ENCODE measurements around the gene SYF2.
A peak's percentile ranks its signal among the peaks of the same experiment; 100 is the strongest.
"Not testable (repeated sequence)": the region's sequence is repeated elsewhere in the genome, so short reads cannot be mapped to it uniquely, and the experiment has no call there.

Gene SYF2

GRCh38 chr1:25232027-25232865 is at the start of gene SYF2:
SYF2 (minus strand) TSS chr1:25232502; CDS start chr1:25232467, 35 bp downstream.
- ATAC-seq (ENCODE audit: low read depth) (peak; percentile 88), DNase-seq (ENCODE audit: low spot score in 2 of 2) (peak; percentile 79)
- Mint-ChIP-seq H3K27me3 (no peaks in the 10 kb centered on the region), H3K27ac (no peak within 1 kb of the TSS), H3K9me3 (no peaks in the 10 kb centered on the region), H3K4me3 (no peak within 1 kb of the TSS), H3K4me1 (peaks cover 21% of the 10 kb centered on the region), H3K36me3 (peaks cover 14% of the 10 kb centered on the region)

- not testable (repeated sequence) for H3K27ac Mint-ChIP-seq; H3K4me3 Mint-ChIP-seq; DNase-seq (ENCODE audit: low spot score in 2 of 2); H3K9me3 Mint-ChIP-seq; H3K27me3 Mint-ChIP-seq; H3K36me3 Mint-ChIP-seq; ATAC-seq (ENCODE audit: low read depth); H3K4me1 Mint-ChIP-seq
These were observed 47.4 kb upstream of the SYF2 start for GRCh38 chr1:25279693-25280111.

DNA sequence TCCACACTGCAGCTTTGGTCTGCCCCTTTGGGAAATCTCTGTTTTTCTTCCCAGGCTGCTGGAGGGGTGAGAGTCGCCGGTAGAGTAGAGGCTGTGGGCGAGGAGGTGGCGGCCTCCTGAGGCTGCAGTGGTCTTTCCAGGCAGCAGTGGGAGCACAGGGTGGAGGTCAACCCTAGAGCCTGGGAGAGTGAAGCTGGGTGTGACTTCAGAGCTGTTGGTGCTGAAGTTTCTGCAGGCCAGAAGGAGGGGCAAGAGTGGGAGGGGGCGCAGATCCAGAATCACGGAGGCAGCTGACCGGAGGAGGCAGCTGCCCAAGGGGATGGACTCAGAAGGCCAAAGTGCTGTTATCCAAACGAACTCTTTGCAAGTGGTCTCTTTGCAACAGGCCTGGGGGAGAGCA is 46.5 kb upstream of the SYF2 start:
- ATAC-seq (ENCODE audit: low read depth); H3K4me1 Mint-ChIP-seq; H3K9me3 Mint-ChIP-seq; H3K27ac Mint-ChIP-seq; H3K4me3 Mint-ChIP-seq; H3K27me3 Mint-ChIP-seq; H3K36me3 Mint-ChIP-seq; DNase-seq (ENCODE audit: low spot score in 2 of 2): not testable (repeated sequence)

- ATAC-seq (ENCODE audit: low read depth); H3K9me3 Mint-ChIP-seq; H3K4me3 Mint-ChIP-seq; H3K27me3 Mint-ChIP-seq; H3K27ac Mint-ChIP-seq; H3K4me1 Mint-ChIP-seq; H3K36me3 Mint-ChIP-seq; DNase-seq (ENCODE audit: low spot score in 2 of 2): not testable (repeated sequence)
These were observed 46.1 kb upstream of the SYF2 start for GRCh38 chr1:25278358-25278757.

DNA sequence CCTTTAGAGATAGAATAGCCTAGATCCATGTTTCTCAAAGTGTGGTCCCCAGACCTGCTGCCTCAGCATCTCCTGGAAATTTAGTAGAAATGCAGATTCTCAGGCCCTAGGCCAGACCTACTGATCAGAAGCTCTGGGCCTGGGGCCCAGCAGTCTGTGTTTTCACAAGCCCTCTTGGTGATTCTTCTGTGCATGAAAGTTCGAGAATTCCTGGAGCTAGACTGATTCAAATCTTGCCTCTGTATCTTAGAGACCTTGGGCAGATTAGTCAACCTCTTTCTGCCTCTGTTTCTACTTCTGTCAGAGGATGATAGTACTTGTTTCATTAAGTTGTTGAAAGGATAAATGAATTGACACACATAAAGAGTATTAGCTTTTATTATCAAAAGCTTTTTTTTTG is 45.0 kb upstream of the SYF2 start:
- H3K9me3 Mint-ChIP-seq; H3K36me3 Mint-ChIP-seq; ATAC-seq (ENCODE audit: low read depth); H3K27ac Mint-ChIP-seq; DNase-seq (ENCODE audit: low spot score in 2 of 2); H3K27me3 Mint-ChIP-seq; H3K4me1 Mint-ChIP-seq; H3K4me3 Mint-ChIP-seq: not testable (repeated sequence)

GRCh38 chr1:25275648-25276047 is 43.3 kb upstream of the SYF2 start:
- H3K4me3 Mint-ChIP-seq; H3K4me1 Mint-ChIP-seq; ATAC-seq (ENCODE audit: low read depth); H3K9me3 Mint-ChIP-seq; H3K36me3 Mint-ChIP-seq; H3K27me3 Mint-ChIP-seq; DNase-seq (ENCODE audit: low spot score in 2 of 2); H3K27ac Mint-ChIP-seq: not testable (repeated sequence)

GRCh38 chr1:25272238-25272637 is 39.9 kb upstream of the SYF2 start, which contains the start of gene RHD:
RHD (plus strand) TSS chr1:25272509; CDS start chr1:25272548, 39 bp downstream.
- ATAC-seq (ENCODE audit: low read depth); H3K36me3 Mint-ChIP-seq; DNase-seq (ENCODE audit: low spot score in 2 of 2); H3K4me3 Mint-ChIP-seq; H3K9me3 Mint-ChIP-seq; H3K27me3 Mint-ChIP-seq; H3K27ac Mint-ChIP-seq; H3K4me1 Mint-ChIP-seq: not testable (repeated sequence)

DNA sequence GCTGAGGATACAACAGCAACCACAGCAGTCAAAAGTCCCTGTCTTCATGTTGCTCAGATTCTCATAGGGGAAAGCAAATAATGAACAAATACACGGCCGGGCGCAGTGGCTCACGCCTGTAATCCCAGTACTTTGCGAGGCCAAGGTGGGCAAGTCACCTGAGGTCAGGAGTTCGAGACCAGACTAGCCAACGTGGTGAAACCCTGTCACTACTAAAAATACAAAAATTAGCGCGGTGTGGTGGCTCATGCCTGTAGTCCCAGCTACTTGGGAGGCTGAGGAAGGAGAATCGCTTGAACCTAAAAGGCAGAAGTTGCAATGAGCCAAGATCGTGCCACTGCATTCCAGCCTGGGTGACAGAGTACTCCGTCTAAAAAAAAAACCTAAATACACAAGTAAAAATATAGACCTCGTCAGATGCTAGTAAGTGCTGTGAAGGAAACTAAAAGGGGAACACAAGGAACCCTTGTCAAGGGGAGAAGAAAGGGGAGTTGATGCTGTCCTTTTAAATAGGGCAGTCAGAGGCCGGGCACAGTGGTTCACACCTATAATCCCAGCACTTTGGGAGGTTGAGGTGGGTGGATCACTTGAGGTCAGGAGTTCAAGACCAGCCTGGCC is 36.0 kb upstream of the SYF2 start:
- not testable (repeated sequence) for ATAC-seq (ENCODE audit: low read depth); H3K9me3 Mint-ChIP-seq; H3K4me1 Mint-ChIP-seq; H3K36me3 Mint-ChIP-seq; H3K27me3 Mint-ChIP-seq; DNase-seq (ENCODE audit: low spot score in 2 of 2)
- peak overlapping the region; percentile 86 for H3K4me3 Mint-ChIP-seq
- peak overlapping the region; percentile 95 for H3K27ac Mint-ChIP-seq

DNA sequence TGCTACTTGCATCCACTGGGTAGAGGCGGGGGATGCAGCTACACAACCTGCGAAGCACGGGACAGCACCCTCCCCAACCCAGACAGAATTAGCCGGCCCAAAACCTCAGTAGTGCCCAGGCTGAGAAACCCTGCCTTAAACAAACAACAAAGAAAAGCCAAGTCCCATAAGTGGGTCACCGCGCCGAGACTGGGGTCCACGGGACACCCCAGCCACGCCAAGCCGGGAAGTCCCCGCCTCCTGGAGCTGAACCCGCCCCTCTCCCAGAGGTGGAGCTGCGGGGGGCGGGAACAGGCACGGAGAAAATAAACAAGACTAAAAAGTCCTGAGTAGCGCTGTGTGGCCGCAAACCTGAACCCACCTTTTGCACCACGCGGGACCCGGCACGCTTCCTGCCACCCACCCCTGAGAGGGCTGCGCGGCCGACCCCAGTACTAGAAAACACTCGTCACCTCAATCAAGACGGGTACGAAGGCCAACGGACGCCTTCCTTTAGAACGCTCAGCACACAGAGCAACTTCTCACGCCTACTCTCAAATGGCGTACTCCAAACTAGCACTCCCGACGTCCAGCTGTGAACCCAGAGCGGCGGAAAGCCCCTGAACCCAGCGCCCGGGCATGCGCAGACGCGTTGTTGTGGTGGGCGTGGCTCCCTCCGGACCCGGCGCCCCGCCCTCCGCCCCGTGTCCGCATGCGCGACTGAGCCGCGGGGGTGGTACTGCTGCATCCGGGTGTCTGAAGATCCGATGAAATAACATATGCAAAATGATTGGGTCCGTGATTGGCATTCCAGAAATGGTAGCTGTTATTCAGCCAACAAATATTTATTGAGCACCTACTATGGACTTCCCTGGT is 35.2 kb upstream of the SYF2 start:
- not testable (repeated sequence) for H3K36me3 Mint-ChIP-seq, H3K4me1 Mint-ChIP-seq, H3K27me3 Mint-ChIP-seq, H3K9me3 Mint-ChIP-seq
- Mint-ChIP-seq H3K27ac (peak overlapping the region; percentile 95), H3K4me3 (peak overlapping the region; percentile 86)
- DNase-seq (ENCODE audit: low spot score in 2 of 2) (peak; percentile 73 to 95), ATAC-seq (ENCODE audit: low read depth) (peak; percentile 82)

- H3K27me3 Mint-ChIP-seq; H3K4me1 Mint-ChIP-seq; H3K36me3 Mint-ChIP-seq; H3K9me3 Mint-ChIP-seq; DNase-seq (ENCODE audit: low spot score in 2 of 2): not testable (repeated sequence)
- peak overlapping the region; percentile 79 for H3K27ac Mint-ChIP-seq
- peak overlapping the region; percentile 91 for H3K4me3 Mint-ChIP-seq
- ATAC-seq (ENCODE audit: low read depth): peak; percentile 7
These were observed 34.4 kb upstream of the SYF2 start for GRCh38 chr1:25266554-25267287.

DNA sequence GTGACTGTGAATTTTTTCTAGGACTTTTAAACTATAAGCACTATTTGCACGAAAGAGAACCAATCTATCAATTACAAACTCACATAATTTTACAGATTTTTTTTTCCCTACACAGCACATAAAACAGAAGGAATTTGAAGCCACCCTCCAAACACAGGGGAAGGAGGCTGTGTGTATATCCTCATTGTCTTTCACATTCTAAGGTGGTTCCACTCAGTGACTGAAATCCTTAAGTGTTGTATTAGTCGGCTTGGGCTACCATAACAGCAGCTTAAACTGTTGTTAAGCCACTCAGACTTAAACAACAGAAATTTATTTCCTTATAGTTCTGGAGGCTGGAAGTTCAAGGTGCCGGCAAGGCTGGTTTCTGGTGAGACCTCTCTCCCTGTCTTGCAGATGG is 28.0 kb upstream of the SYF2 start:
- H3K27ac Mint-ChIP-seq; H3K27me3 Mint-ChIP-seq; DNase-seq (ENCODE audit: low spot score in 2 of 2); ATAC-seq (ENCODE audit: low read depth); H3K4me3 Mint-ChIP-seq; H3K36me3 Mint-ChIP-seq; H3K9me3 Mint-ChIP-seq; H3K4me1 Mint-ChIP-seq: not testable (repeated sequence)

DNA sequence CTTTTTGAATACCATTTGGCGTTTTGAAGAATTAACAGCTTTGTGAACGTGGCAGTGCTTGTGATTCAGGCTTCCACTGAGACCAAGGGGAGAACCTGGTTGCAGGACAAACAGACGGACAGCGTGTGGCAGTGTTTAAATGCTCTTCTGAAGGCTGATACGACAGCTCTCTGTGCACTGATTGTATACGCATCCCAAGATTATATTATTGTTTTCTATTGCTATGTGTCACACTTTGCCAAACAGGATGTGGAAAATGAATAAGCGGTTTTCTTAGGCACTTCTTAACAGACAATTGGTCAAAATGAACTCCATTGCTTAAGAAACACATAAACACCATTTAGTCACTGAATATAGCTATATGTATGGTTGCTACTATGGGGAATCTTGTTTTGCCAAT is 27.5 kb upstream of the SYF2 start:
- not testable (repeated sequence) for H3K36me3 Mint-ChIP-seq; H3K4me3 Mint-ChIP-seq; H3K9me3 Mint-ChIP-seq; H3K4me1 Mint-ChIP-seq; DNase-seq (ENCODE audit: low spot score in 2 of 2); ATAC-seq (ENCODE audit: low read depth); H3K27ac Mint-ChIP-seq; H3K27me3 Mint-ChIP-seq

DNA sequence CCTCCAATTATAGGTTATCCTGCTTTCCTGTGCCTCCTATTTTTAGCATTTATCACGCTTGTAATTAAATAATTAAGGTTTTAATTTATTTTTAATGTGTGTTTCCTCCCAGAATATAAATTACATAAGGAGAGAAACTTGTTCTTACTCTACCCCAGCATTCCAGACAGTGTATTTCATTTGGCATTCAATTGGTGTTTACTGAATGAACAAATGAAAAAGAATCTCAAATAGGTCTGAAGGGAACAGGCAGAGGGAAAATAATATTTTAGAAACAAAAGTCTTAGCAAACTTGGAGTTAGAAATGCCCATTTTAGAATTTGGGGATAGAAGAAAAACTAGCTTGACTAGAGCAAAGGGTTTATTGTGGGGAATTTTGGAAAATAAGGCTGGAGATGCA is 24.9 kb upstream of the SYF2 start:
- no peak for DNase-seq (ENCODE audit: low spot score in 2 of 2)
- peaks cover 6% of the 10 kb centered on the region for H3K4me1 Mint-ChIP-seq
- ATAC-seq (ENCODE audit: low read depth): no peak
- no peaks in the 10 kb centered on the region for H3K27me3 Mint-ChIP-seq
- H3K27ac Mint-ChIP-seq: no peak overlapping the region
- H3K36me3 Mint-ChIP-seq: peaks cover 1% of the 10 kb centered on the region
- H3K4me3 Mint-ChIP-seq: no peak overlapping the region
- no peaks in the 10 kb centered on the region for H3K9me3 Mint-ChIP-seq

Data from memory B cell (primary cell).